Left lung (tissue), 10 donors: ENCODE results near the gene CFAP73. TPM values are rescaled to one million over a fixed set of nuclear protein-coding genes. Genes with fewer than 3 reads are reported as not detected.

Experiments used
- ATAC-seq: fragments of 200-7000 bp; cut with Tn5 transposase; one replicate; pipeline ENCODE4 v1.9.1; 2020; ENCODE audit warnings: moderate library complexity
- DNase-seq, 4 donors: peaks; one replicate each; pipeline ENCODE4 v3.0.0-alpha.2; 2013 to 2020
- H3K27ac ChIP-seq, 2 donors: fragments of 200-600 bp; sonication (generic) in 1 of 2; one replicate each; pipeline versions ENCODE4 v1.5.0 to v1.8.0; 2020 to 2021
- H3K27me3 ChIP-seq, 2 donors: fragments of 200-600 bp; sonication (generic) in 1 of 2; one replicate each; pipeline versions ENCODE4 v1.5.0 to v1.8.0; 2020 to 2021
- H3K36me3 ChIP-seq, 2 donors: fragments of 200-600 bp; sonication (generic) in 1 of 2; one replicate each; pipeline versions ENCODE4 v1.5.0 to v1.8.0; 2020 to 2021
- H3K4me1 ChIP-seq, 2 donors: fragments of 200-600 bp; one replicate each; pipeline ENCODE4 v1.8.0; 2021
- H3K4me3 ChIP-seq, 2 donors: fragments of 200-600 bp; sonication (generic) in 1 of 2; one replicate each; pipeline versions ENCODE4 v1.5.0 to v1.8.0; 2020 to 2021; ENCODE audit warnings: mild to moderate bottlenecking in 1 of 2
- H3K9me3 ChIP-seq, 2 donors: fragments of 200-600 bp; sonication (generic) in 1 of 2; one replicate each; pipeline versions ENCODE4 v1.5.0 to v1.8.0; 2020 to 2021
- intact Hi-C, 2 donors: fragments of 100-400 bp; cut with DNase I; formaldehyde crosslinking; loops; one replicate each; pipeline versions ENCODE4 v1.11.2 to v1.14.2; 2022
- polyA plus RNA-seq, 6 donors: library from polyadenylated mRNA; unstranded; fragments of 120-200 nt; gene quantifications; one replicate each; pipeline ENCODE4 v1.2.1, GENCODE V29; 2013; ENCODE audit not compliant: insufficient read length in 6 of 6
- total RNA-seq, 2 donors: library from RNA; stranded (reverse); fragmentation: NEBNext Ultra II Directional; extraction: Animal tissue kit (Norgen Biotek cat#: 25700); gene quantifications; one replicate each; pipeline ENCODE4 v1.2.1, GENCODE V29; 2021
- TF ChIP-seq, protein P1 (sequence below), 2 donors: fragments of 200-600 bp; sonication (generic) in 1 of 2; IDR thresholded peaks; one replicate each; pipeline versions ENCODE4 v1.5.0 to v1.8.0; 2021; ENCODE audit warnings: antibody characterized with exemption in 2 of 2
- donor health status: DM: no; HTN: yes; CAD: no.
- donor health status: DM: no; HTN: no; CAD: no.

CFAP73 gene
- total and polyA plus RNA-seq, 8 donors, result 0.66 to 5.4 (median 3.6) TPM; not detected in 1

DNA sequence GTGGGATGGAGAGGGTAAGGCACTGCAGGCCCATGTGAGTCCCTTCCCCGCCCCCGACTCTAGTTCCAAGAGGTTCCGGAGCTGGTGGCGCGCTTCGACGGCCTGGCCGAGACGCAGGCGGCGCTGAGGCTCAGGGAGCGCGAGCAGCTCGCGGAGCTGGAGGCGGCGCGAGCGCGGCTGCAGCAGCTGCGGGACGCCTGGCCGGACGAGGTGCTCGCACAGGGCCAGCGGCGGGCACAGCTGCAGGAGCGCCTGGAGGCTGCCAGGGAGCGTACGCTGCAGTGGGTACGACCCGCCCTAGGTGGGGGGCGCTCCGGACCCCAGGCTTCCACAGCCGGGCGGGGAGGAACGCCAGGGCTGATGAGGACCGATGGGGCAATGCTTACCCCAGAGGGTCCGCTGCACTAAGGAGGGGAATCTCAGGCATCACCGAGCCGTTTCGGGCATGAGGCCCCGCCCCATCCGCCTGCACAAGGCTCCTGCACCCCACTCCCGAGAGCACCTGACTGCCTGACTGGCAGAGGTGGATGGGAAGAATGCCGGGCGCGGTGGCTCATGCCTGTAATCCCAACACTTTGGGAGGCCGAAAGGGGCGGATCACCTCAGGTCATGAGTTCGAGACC lies 4.9 kb downstream of the CFAP73 start:
- peaks cover 33 to 67% of the 10 kb centered on the region in 2 donors for H3K27me3 ChIP-seq
- H3K4me3 ChIP-seq, result no peak overlapping the region
- peaks cover 0 to 22% of the 10 kb centered on the region in 2 donors for H3K4me1 ChIP-seq
- intact Hi-C loops, result no loop called here
- ATAC-seq (peak; percentile 19), DNase-seq (peak in 1 of 4 donors; percentile 31)
- no peak overlapping the region for H3K27ac ChIP-seq
- no peaks in the 10 kb centered on the region for H3K9me3 ChIP-seq
- TF ChIP-seq, protein P1, sequence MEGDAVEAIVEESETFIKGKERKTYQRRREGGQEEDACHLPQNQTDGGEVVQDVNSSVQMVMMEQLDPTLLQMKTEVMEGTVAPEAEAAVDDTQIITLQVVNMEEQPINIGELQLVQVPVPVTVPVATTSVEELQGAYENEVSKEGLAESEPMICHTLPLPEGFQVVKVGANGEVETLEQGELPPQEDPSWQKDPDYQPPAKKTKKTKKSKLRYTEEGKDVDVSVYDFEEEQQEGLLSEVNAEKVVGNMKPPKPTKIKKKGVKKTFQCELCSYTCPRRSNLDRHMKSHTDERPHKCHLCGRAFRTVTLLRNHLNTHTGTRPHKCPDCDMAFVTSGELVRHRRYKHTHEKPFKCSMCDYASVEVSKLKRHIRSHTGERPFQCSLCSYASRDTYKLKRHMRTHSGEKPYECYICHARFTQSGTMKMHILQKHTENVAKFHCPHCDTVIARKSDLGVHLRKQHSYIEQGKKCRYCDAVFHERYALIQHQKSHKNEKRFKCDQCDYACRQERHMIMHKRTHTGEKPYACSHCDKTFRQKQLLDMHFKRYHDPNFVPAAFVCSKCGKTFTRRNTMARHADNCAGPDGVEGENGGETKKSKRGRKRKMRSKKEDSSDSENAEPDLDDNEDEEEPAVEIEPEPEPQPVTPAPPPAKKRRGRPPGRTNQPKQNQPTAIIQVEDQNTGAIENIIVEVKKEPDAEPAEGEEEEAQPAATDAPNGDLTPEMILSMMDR (IDR thresholded peaks at IDR 0.05), result no peak
- peaks cover 0 to 24% of the 10 kb centered on the region in 2 donors for H3K36me3 ChIP-seq

GRCh38 chr12:113155060-113155459 lies 5.5 kb downstream of the CFAP73 start:
- Histone ChIP-seq H3K4me3 (no peak overlapping the region), H3K27ac (no peak overlapping the region), H3K36me3 (peaks cover 0 to 30% of the 10 kb centered on the region in 2 donors), H3K27me3 (peaks cover 33 to 61% of the 10 kb centered on the region in 2 donors), H3K9me3 (no peaks in the 10 kb centered on the region), H3K4me1 (peaks cover 0 to 22% of the 10 kb centered on the region in 2 donors)
- TF ChIP-seq, protein P1 (IDR thresholded peaks at IDR 0.05), result no peak
- no peak for ATAC-seq
- DNase-seq, result no peak
- intact Hi-C loops, result no loop called here

DNA sequence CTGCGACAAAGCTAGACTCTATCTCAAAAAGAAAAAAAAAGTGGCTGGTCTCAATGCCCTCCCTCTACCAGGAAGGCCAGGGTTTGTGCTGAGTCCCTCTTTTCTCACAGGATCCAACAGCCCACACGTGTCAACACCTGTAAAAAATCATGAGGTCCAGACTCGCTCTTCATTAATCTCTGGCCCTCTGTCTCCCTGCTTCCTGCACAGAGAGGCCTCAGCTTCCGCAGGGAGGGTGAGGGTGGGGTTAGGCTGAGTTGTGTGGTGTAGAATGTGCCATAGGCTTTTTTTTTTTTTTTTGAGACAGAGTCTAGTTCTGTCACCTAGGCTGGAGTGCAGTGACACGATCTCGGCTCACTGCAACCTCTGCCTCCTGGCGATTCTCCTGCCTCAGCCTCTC lies 6.1 kb downstream of the CFAP73 start:
- H3K9me3 ChIP-seq, result no peaks in the 10 kb centered on the region
- H3K4me3 ChIP-seq, result no peak overlapping the region
- ATAC-seq (no peak), DNase-seq (no peak)
- H3K4me1 ChIP-seq, result peaks cover 0 to 22% of the 10 kb centered on the region in 2 donors
- TF ChIP-seq, protein P1 (IDR thresholded peaks at IDR 0.05), result no peak
- intact Hi-C loops, result no loop called here
- peaks cover 33 to 55% of the 10 kb centered on the region in 2 donors for H3K27me3 ChIP-seq
- H3K36me3 ChIP-seq, result peaks cover 0 to 36% of the 10 kb centered on the region in 2 donors
- H3K27ac ChIP-seq, result no peak overlapping the region

GRCh38 chr12:113157218-113157859 lies 7.8 kb downstream of the CFAP73 start:
- TF ChIP-seq, protein P1 (IDR thresholded peaks at IDR 0.05), result no peak
- Histone ChIP-seq H3K4me3 (no peak overlapping the region), H3K27me3 (peaks cover 23 to 38% of the 10 kb centered on the region in 2 donors), H3K4me1 (peaks cover 0 to 22% of the 10 kb centered on the region in 2 donors), H3K9me3 (no peaks in the 10 kb centered on the region), H3K36me3 (peaks cover 0 to 53% of the 10 kb centered on the region in 2 donors), H3K27ac (no peak overlapping the region)
- DNase-seq (no peak), ATAC-seq (no peak)
- intact Hi-C loops, result no loop called here

DNA sequence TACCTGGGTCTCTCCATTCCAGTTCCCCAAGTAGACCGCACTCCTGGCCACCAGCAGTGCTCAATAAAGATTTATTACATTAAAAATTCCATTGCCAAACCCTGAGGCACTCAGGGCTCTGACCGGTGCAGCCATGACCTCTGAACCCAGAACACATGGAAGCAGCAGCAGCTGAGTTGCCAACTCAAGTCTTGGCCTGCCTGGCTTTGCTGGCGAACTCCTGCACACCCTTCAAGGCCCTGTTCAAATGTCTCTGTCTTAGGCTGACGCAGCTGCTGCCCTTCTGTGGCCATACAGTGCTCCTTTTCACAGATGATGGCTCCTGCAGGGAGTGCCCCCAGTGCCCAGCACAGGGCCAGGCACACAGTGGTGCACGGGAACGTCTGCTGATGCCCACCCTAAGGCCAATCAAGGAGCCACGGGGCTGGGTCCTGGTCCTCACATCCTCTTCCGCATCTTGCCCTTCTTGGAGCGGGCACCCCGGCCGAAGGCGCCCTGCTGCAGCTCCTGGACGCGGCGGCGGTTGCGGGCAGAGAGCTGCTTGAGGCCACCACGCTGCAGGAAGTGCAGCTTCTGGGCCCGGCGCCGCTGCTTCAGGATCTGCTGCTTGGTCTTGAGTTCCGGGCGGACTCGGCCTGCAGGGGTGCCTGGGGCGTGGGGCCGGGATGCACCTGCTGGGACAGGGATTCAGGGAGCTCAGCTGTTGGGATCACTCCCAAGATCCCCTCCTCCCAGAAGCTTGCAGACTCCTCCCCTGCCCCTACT lies 9.1 kb downstream of the CFAP73 start:
- intact Hi-C loops, result no loop called here
- DNase-seq, result no peak
- Histone ChIP-seq H3K4me3 (no peak overlapping the region), H3K4me1 (peaks cover 0 to 10% of the 10 kb centered on the region in 2 donors), H3K9me3 (no peaks in the 10 kb centered on the region), H3K36me3 (peaks cover 0 to 66% of the 10 kb centered on the region in 2 donors), H3K27ac (no peak overlapping the region), H3K27me3 (peaks cover 19 to 25% of the 10 kb centered on the region in 2 donors)
- TF ChIP-seq, protein P1 (IDR thresholded peaks at IDR 0.05), result no peak
- ATAC-seq, result no peak
